GM12878 (cell line): ENCODE results near the gene AQP3. TPM values are rescaled to one million over a fixed set of nuclear protein-coding genes. Genes with fewer than 3 reads are reported as not detected.

ENCODE experiments used
- ATAC-seq: fragments of 200-7000 bp; cut with Tn5 transposase; 3 replicates; pipeline ENCODE4 v1.9.1; 2020; ENCODE audit warnings: mild to moderate bottlenecking, moderate library complexity
- BruUV-seq: library from RNA; stranded (reverse); fragments of 400-500 nt; replicated peaks from 2 replicates; lab custom pipeline; 2021; lab: Mats Ljungman, UMichigan
- CTCF ChIA-PET: fragments of 300-600 bp; sonication (Branson Sonifier 250); formaldehyde crosslinking; extraction: SDS; loops from one replicate; lab custom pipeline; 2021; ENCODE audit warnings: inconsistent platforms; lab: Yijun Ruan, JAX
- POLR2A ChIA-PET: fragments of 350-600 bp; formaldehyde crosslinking; extraction: SDS; loops from one replicate; lab custom pipeline; 2021; ENCODE audit warnings: inconsistent platforms; lab: Charles Lee
- RAD21 ChIA-PET: fragments of 300-600 bp; sonication (Branson Sonifier 250); formaldehyde crosslinking; loops from one replicate; lab custom pipeline; 2023; ENCODE audit warnings: antibody characterized with exemption; ENCODE audit not compliant: unreplicated experiment; lab: Charles Lee
- SMC1A ChIA-PET: fragments of 300-600 bp; sonication (Branson Sonifier 250); formaldehyde crosslinking; loops from one replicate; lab custom pipeline; 2023; ENCODE audit not compliant: unreplicated experiment, uncharacterized antibody; lab: Charles Lee
- DNase-seq: peaks from one replicate; pipeline ENCODE4 v3.0.0-alpha.2; 2011; ENCODE audit warnings: low read depth, low spot score
- FAIRE-seq: peaks from 3 replicates; lab custom pipeline; 2011; peaks lifted over from hg19 to GRCh38; lab: Jason Lieb, UNC
- H2AFZ ChIP-seq: 2 replicates; pipeline ENCODE4 v1.6.0; 2011; ENCODE audit warnings: low read depth, low read length, control low read depth; ENCODE audit not compliant: control insufficient read depth
- H3K27ac ChIP-seq: 2 replicates; pipeline ENCODE4 v1.5.1; 2011; ENCODE audit warnings: control low read depth; ENCODE audit not compliant: control insufficient read depth, insufficient read depth
- H3K27me3 ChIP-seq, 2 experiments: replicated peaks in 1 of 2; 2 replicates each; pipeline versions ENCODE4 v1.6.0 to v1.6.1; 2011; ENCODE audit warnings: low read length in 1 of 2; ENCODE audit not compliant: control insufficient read depth in 2 of 2, insufficient read depth in 2 of 2
- H3K36me3 ChIP-seq, 2 experiments: 2 replicates each; pipeline ENCODE4 v1.5.1; 2011; ENCODE audit warnings: low read length in 1 of 2; ENCODE audit not compliant: control insufficient read depth in 2 of 2, insufficient read depth in 2 of 2
- H3K4me1 ChIP-seq: 2 replicates; pipeline ENCODE4 v1.6.1; 2011; ENCODE audit warnings: mild to moderate bottlenecking, low read length, moderate library complexity, mixed read lengths; ENCODE audit not compliant: control insufficient read depth, insufficient read depth
- H3K4me2 ChIP-seq: 2 replicates; pipeline ENCODE4 v1.6.0; 2011; ENCODE audit warnings: control low read depth; ENCODE audit not compliant: control insufficient read depth, insufficient read depth
- H3K4me3 ChIP-seq: fragments of 200-600 bp; sonication (generic); 2 replicates; pipeline ENCODE4 v1.5.1; 2016
- H3K79me2 ChIP-seq: 2 replicates; pipeline ENCODE4 v1.6.0; 2011; ENCODE audit warnings: low read length; ENCODE audit not compliant: control insufficient read depth, insufficient read depth
- H3K9ac ChIP-seq: 2 replicates; pipeline ENCODE4 v1.8.0; 2011; ENCODE audit warnings: low read length, control low read depth, mixed read lengths; ENCODE audit not compliant: control insufficient read depth, insufficient read depth
- H3K9me3 ChIP-seq: replicated peaks from 3 replicates; pipeline ENCODE4 v1.5.1; 2011; ENCODE audit warnings: mild to moderate bottlenecking, low read length; ENCODE audit not compliant: control insufficient read depth, insufficient read depth
- H4K20me1 ChIP-seq: 2 replicates; pipeline ENCODE4 v1.6.0; 2011; ENCODE audit not compliant: control insufficient read depth, insufficient read depth
- ATF2 ChIP-seq: IDR thresholded peaks from 2 replicates; pipeline ENCODE4 v1.6.1; 2012; ENCODE audit warnings: low read length, inconsistent platforms
- BACH1 ChIP-seq: fragments of 450-650 bp; IDR thresholded peaks from 2 replicates; pipeline ENCODE4 v1.6.1; 2017; ENCODE audit warnings: mild to moderate bottlenecking, borderline replicate concordance
- CBFB ChIP-seq: IDR thresholded peaks from 2 replicates; pipeline ENCODE4 v1.6.1; 2016; ENCODE audit warnings: antibody characterized with exemption, low read depth
- E2F4 ChIP-seq: IDR thresholded peaks from 2 replicates; pipeline ENCODE4 v1.6.1; 2012; ENCODE audit warnings: low read depth, low read length, improper control_type of control experiment
- FOXK2 ChIP-seq: fragments of 450-650 bp; IDR thresholded peaks from 2 replicates; pipeline ENCODE4 v1.6.1; 2017; ENCODE audit warnings: mild to moderate bottlenecking, moderate library complexity
- KAT2A ChIP-seq: conservative IDR thresholded peaks from 2 replicates; pipeline ENCODE4 v1.6.1; 2011; ENCODE audit warnings: low read depth, low read length; ENCODE audit not compliant: control insufficient read depth
- RBBP5 ChIP-seq: fragments of 200-600 bp; sonication (generic); conservative IDR thresholded peaks from 2 replicates; pipeline ENCODE4 v1.6.1; 2016
- ZBTB4 ChIP-seq: fragments of 450-650 bp; formaldehyde crosslinking; IDR thresholded peaks from 2 replicates; pipeline ENCODE4 v1.4.0; 2022; ENCODE audit warnings: mild to moderate bottlenecking, moderate library complexity
- WGBS: methylation state at CpG from one replicate; pipeline ENCODE4 v1.1.6; 2016; ENCODE audit warnings: low lambda C conversion rate; ENCODE audit not compliant: insufficient replicate concordance, insufficient coverage; ENCODE audit errors: missing lambda C conversion rate; 5-methylcytosine and 5-hydroxymethylcytosine counted together
- in situ Hi-C: fragments of 300-500 bp; cut with MboI; formaldehyde crosslinking; loops from 9 replicates; pipeline ENCODE4 v1.14.3; 2018; ENCODE audit warnings: mixed read lengths
- intact Hi-C: fragments of 100-400 bp; cut with micrococcal nuclease; formaldehyde crosslinking; loops from one replicate; pipeline ENCODE4 v1.14.2; 2022; ENCODE audit not compliant: unreplicated experiment
- polyA plus RNA-seq, 11 experiments: library from polyadenylated mRNA; depleted of rRNA in 4 of 11; unstranded in 6 of 11; stranded (reverse) in 5 of 11; fragments of >200 nt; fragmentation: Nextera tagmentation in 4 of 11; fragmentation: Illumina TruSeq in 1 of 11; extraction: Ambion mirVana in 4 of 11; extraction: Trizol in 1 of 11; gene quantifications; 1 replicate in 1 of 11; 2 replicates in 10 of 11; pipeline versions ENCODE4 v1.2.1 to v1.2.3, GENCODE V29; 2011 to 2016; ENCODE audit warnings: inconsistent platforms in 2 of 11, missing spikeins in 2 of 11, low read depth in 1 of 11
- total RNA-seq, 4 experiments: library from RNA; depleted of rRNA in 3 of 4; stranded (reverse); fragments of >200 nt in 3 of 4; fragmentation: Illumina TruSeq in 1 of 4; extraction: Trizol in 1 of 4; gene quantifications; 2 replicates each; pipeline versions ENCODE4 v1.2.1 to v1.2.3, GENCODE V29; 2013 to 2021
- TF ChIP-seq, protein P1 (sequence below): fragments of 450-650 bp; conservative IDR thresholded peaks from 2 replicates; pipeline ENCODE4 v1.6.1; 2017; ENCODE audit warnings: mild to moderate bottlenecking, moderate library complexity

Gene AQP3
- total and polyA plus RNA-seq, 10 of the 15 experiments (the other 5 are each of a cell fraction or from before 2014, with no cell fraction given), result 0.60 to 11.8 (median 4.5) TPM

GRCh38 chr9:33449715-33450114 lies 2.3 kb upstream of the AQP3 start:
- H3K9ac ChIP-seq, result no peak overlapping the region
- CTCF ChIA-PET, result interaction anchor here (1.1 to 8.9 kb wide), 5 partner anchors 9 to 167 kb away, joined by 3 to 154 read pairs (median 28); partner anchors contain the start of genes AQP7 and NOL6
- POLR2A ChIA-PET, result interaction anchor here (0.9 kb wide), 1 partner anchor 78 kb away, joined by 5 read pairs; no protein-coding TSS in a partner anchor
- ATAC-seq, result no peak
- H3K4me2 ChIP-seq, result no peak overlapping the region
- H3K4me1 ChIP-seq, result peaks cover 53% of the 10 kb centered on the region
- H3K27me3 ChIP-seq, result 0 out of 4 replicates have a peak, but pooled peaks cover 0 to 1% of the 10 kb centered on the region in 2 experiments
- 58% methylated on average over 5 of the region's 5 CpGs for WGBS
- no peak overlapping the region for H3K4me3 ChIP-seq
- SMC1A ChIA-PET, result interaction anchor here (0.6 to 1.9 kb wide), 3 partner anchors 10 to 246 kb away, joined by 3 to 4 read pairs (median 3); partner anchors contain the start of gene NOL6
- no peaks in the 10 kb centered on the region for H3K36me3 ChIP-seq
- RAD21 ChIA-PET, result interaction anchor here (0.7 kb wide), 1 partner anchor 42 kb away, joined by 3 read pairs; no protein-coding TSS in a partner anchor
- no peaks in the 10 kb centered on the region for H3K9me3 ChIP-seq
- TF ChIP-seq E2F4 (no peak), CBFB (no peak), BACH1 (no peak), ATF2 (no peak), RBBP5 (no peak), ZBTB4 (CRISPR knock-in tag) (no peak), FOXK2 (no peak), KAT2A (no peak)
- TF ChIP-seq, protein P1, sequence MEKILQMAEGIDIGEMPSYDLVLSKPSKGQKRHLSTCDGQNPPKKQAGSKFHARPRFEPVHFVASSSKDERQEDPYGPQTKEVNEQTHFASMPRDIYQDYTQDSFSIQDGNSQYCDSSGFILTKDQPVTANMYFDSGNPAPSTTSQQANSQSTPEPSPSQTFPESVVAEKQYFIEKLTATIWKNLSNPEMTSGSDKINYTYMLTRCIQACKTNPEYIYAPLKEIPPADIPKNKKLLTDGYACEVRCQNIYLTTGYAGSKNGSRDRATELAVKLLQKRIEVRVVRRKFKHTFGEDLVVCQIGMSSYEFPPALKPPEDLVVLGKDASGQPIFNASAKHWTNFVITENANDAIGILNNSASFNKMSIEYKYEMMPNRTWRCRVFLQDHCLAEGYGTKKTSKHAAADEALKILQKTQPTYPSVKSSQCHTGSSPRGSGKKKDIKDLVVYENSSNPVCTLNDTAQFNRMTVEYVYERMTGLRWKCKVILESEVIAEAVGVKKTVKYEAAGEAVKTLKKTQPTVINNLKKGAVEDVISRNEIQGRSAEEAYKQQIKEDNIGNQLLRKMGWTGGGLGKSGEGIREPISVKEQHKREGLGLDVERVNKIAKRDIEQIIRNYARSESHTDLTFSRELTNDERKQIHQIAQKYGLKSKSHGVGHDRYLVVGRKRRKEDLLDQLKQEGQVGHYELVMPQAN, result no peak
- no peaks in the 10 kb centered on the region for H4K20me1 ChIP-seq
- DNase-seq, result no peak
- in situ Hi-C loops (no loop called here), intact Hi-C loops (loop anchor here (10.0 kb wide), 1 partner anchor 165 kb away; no protein-coding TSS in a partner anchor)
- no peak overlapping the region for H2AFZ ChIP-seq
- no peak overlapping the region for H3K27ac ChIP-seq
- no peaks in the 10 kb centered on the region for H3K79me2 ChIP-seq
- no TSS peak for BruUV-seq
- no peak for FAIRE-seq
